Hematopoietic multipotent progenitor cell treated with erythropoietin and hydrocortisone succinate and interleukin-3 and kit ligand, for 17 days (in vitro differentiated cells): Measurements from ENCODE around the gene PPIP5K1.
"Not testable (repeated sequence)": the region's sequence is repeated elsewhere in the genome, so short reads cannot be mapped to it uniquely, and the experiment has no call there.

Source experiments
- DNase-seq: peaks from one replicate; pipeline ENCODE4 v3.0.0-alpha.2; 2015; ENCODE audit warnings: low spot score

Gene PPIP5K1

GRCh38 chr15:43589778-43590466, at the start of gene PPIP5K1:
Gene PPIP5K1, minus strand, starts transcription at chr15:43590208. Its CDS starts 5,704 bp downstream, at chr15:43584504.
- not testable (repeated sequence) for DNase-seq

GRCh38 chr15:43638464-43639204, 48.6 kb upstream of the PPIP5K1 start:
- DNase-seq, result not testable (repeated sequence)

- DNase-seq, result not testable (repeated sequence)
These were observed 36.9 kb upstream of the PPIP5K1 start for GRCh38 chr15:43626937-43627336.

- DNase-seq, result no peak
These were observed 35.1 kb upstream of the PPIP5K1 start for GRCh38 chr15:43625106-43625505.

GRCh38 chr15:43622068-43622799, 32.2 kb upstream of the PPIP5K1 start:
- not testable (repeated sequence) for DNase-seq

GRCh38 chr15:43618700-43619099, 28.7 kb upstream of the PPIP5K1 start, which contains the start of gene STRC:
Gene STRC, minus strand, starts transcription at chr15:43618800. Its CDS starts 78 bp downstream, at chr15:43618722.
- DNase-seq, result not testable (repeated sequence)

GRCh38 chr15:43617750-43618149, 27.7 kb upstream of the PPIP5K1 start:
- not testable (repeated sequence) for DNase-seq

- not testable (repeated sequence) for DNase-seq
These were observed 12.2 kb upstream of the PPIP5K1 start for GRCh38 chr15:43602233-43602632.

- DNase-seq, result not testable (repeated sequence)
These were observed 10.2 kb upstream of the PPIP5K1 start for GRCh38 chr15:43600200-43600599.

- not testable (repeated sequence) for DNase-seq
These were observed 9.1 kb upstream of the PPIP5K1 start for GRCh38 chr15:43599131-43599530.

- not testable (repeated sequence) for DNase-seq
These were observed 3.6 kb upstream of the PPIP5K1 start, which contains the start of gene CKMT1B for GRCh38 chr15:43593328-43594190. Gene CKMT1B, plus strand, starts transcription at chr15:43594027. Its CDS starts 192 bp downstream, at chr15:43594219.

GRCh38 chr15:43592841-43593240, 2.8 kb upstream of the PPIP5K1 start:
- DNase-seq, result not testable (repeated sequence)

- not testable (repeated sequence) for DNase-seq
These were observed 15.4 kb downstream of the PPIP5K1 start for GRCh38 chr15:43574607-43575006.

- DNase-seq, result not testable (repeated sequence)
These were observed 23.4 kb downstream of the PPIP5K1 start for GRCh38 chr15:43566615-43567014.

- DNase-seq, result not testable (repeated sequence)
These were observed 26.2 kb downstream of the PPIP5K1 start for GRCh38 chr15:43563793-43564192.

GRCh38 chr15:43562753-43563152, 27.3 kb downstream of the PPIP5K1 start:
- DNase-seq, result not testable (repeated sequence)

- no peak for DNase-seq
These were observed 37.0 kb downstream of the PPIP5K1 start for GRCh38 chr15:43552986-43553385.

GRCh38 chr15:43552256-43552655, 37.8 kb downstream of the PPIP5K1 start:
- no peak for DNase-seq

- DNase-seq, result no peak
These were observed 39.3 kb downstream of the PPIP5K1 start for GRCh38 chr15:43550527-43551363.

GRCh38 chr15:43547539-43547938, 42.5 kb downstream of the PPIP5K1 start:
- no peak for DNase-seq
